Endodermal cell (in vitro differentiated cells): ENCODE results near the gene PREX1. TPM values are rescaled to one million over a fixed set of nuclear protein-coding genes. Genes with fewer than 3 reads are reported as not detected.

Source experiments
- DNase-seq: peaks from one replicate; pipeline ENCODE4 v3.0.0-alpha.2; 2017
- H3K27ac ChIP-seq: 2 replicates; pipeline ENCODE4 v1.5.1; 2013; ENCODE audit warnings: mild to moderate bottlenecking, low read depth, low read length, moderate library complexity
- H3K27me3 ChIP-seq: 2 replicates; pipeline ENCODE4 v1.6.1; 2013; ENCODE audit warnings: mild to moderate bottlenecking, low read length, moderate library complexity; ENCODE audit not compliant: insufficient read depth, control insufficient read depth, poor library complexity, severe bottlenecking
- H3K36me3 ChIP-seq: 2 replicates; pipeline ENCODE4 v1.7.0; 2013; ENCODE audit warnings: mild to moderate bottlenecking, low read length, moderate library complexity; ENCODE audit not compliant: control insufficient read depth, insufficient read depth
- H3K4me1 ChIP-seq: one replicate; pipeline ENCODE4 v1.7.0; 2013; ENCODE audit warnings: low read length; ENCODE audit not compliant: control insufficient read depth, insufficient read depth
- H3K4me3 ChIP-seq: 2 replicates; pipeline ENCODE4 v1.5.1; 2013; ENCODE audit warnings: mild to moderate bottlenecking, low read length, moderate library complexity
- H3K9ac ChIP-seq: 2 replicates; pipeline ENCODE4 v1.6.1; 2013; ENCODE audit warnings: mild to moderate bottlenecking, low read length, moderate library complexity; ENCODE audit not compliant: poor library complexity, severe bottlenecking; ENCODE audit errors: extremely low read depth
- H3K9me3 ChIP-seq: 2 replicates; pipeline ENCODE4 v1.6.1; 2013; ENCODE audit warnings: mild to moderate bottlenecking, low read length, moderate library complexity; ENCODE audit not compliant: control insufficient read depth
- H3K27ac Mint-ChIP-seq: 2 replicates; pipeline ENCODE4 v1.8.0; 2020; ENCODE audit warnings: mixed read lengths
- H3K27me3 Mint-ChIP-seq: 2 replicates; pipeline ENCODE4 v1.8.0; 2021; ENCODE audit warnings: mild to moderate bottlenecking, mixed read lengths; ENCODE audit not compliant: insufficient read depth
- H3K36me3 Mint-ChIP-seq: 2 replicates; pipeline ENCODE4 v1.8.0; 2020; ENCODE audit warnings: low read depth, mixed read lengths
- H3K4me1 Mint-ChIP-seq: 2 replicates; pipeline ENCODE4 v1.8.0; 2020; ENCODE audit warnings: mixed read lengths
- H3K4me3 Mint-ChIP-seq: 2 replicates; pipeline ENCODE4 v1.8.0; 2020; ENCODE audit warnings: mild to moderate bottlenecking, moderate library complexity, mixed read lengths
- H3K9me3 Mint-ChIP-seq: 2 replicates; pipeline ENCODE4 v1.8.0; 2020; ENCODE audit warnings: mild to moderate bottlenecking, mixed read lengths
- WGBS, 2 experiments: methylation state at CpG; one replicate each; pipeline versions ENCODE4 v1.1.5 to v1.1.7; 2013; ENCODE audit warnings: missing lambda C conversion rate in 2 of 2, mixed read lengths in 1 of 2; ENCODE audit not compliant: insufficient coverage in 1 of 2, insufficient read length in 1 of 2; 5-methylcytosine and 5-hydroxymethylcytosine counted together
- total RNA-seq, 2 donors: library from RNA; stranded (reverse); fragmentation: NEBNext Ultra II Directional in 1 of 2; extraction: Animal tissue kit (Norgen Biotek cat#: 25700) in 1 of 2; gene quantifications; 2 replicates in 1 of 2; 3 replicates in 1 of 2; pipeline ENCODE4 v1.2.1, GENCODE V29; 2021
- TF ChIP-seq, protein P1 (sequence below): fragments of 200-600 bp; sonication (generic); conservative IDR thresholded peaks from 2 replicates; pipeline ENCODE4 v1.5.0; 2021; ENCODE audit warnings: antibody characterized with exemption, mild to moderate bottlenecking

PREX1 gene
- total RNA-seq, 2 donors from 2014 or later: 65.3 to 70.5 TPM

DNA sequence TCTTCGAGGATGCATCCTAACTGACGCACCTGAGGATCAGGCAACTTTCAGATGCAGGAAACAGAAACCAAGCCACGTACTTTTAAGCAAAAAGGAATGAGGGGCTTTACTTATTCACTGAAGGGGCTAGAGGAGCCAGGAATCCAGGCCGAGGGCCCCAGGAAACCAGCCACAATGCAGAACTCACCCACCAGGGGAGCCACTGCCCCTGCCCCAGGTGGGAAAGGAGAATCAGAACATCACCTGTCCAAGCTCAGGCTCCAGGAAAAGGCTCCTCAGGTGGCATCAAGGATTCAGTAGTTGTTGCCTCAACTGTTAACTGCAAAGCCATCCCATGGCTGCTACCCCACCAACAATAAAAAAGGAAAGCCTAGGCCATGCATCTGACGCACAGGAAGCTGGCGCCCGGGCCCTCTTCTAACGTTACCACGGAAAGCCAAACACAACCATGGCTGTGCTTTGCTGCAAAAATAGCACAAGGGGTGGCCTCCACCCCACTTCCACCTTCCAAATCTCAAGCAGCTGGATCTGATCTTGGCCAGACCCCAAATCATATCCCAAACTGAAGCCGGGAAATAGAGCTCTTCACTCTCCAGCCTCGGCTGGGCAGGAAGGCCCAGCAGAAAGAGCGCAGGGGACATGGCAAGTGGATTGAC is 121.0 kb downstream of the PREX1 start:
- H3K9ac ChIP-seq: no peak overlapping the region
- no peak for DNase-seq
- WGBS, 2 experiments: 93 to 94% methylated on average over 5 to 12 of the region's 12 CpGs
- Mint-ChIP-seq H3K36me3 (peaks cover 30% of the 10 kb centered on the region), H3K9me3 (no peaks in the 10 kb centered on the region), H3K27me3 (no peaks in the 10 kb centered on the region), H3K4me3 (no peak overlapping the region), H3K27ac (no peak overlapping the region), H3K4me1 (peaks cover 19% of the 10 kb centered on the region)
- no peak overlapping the region for H3K27ac ChIP-seq
- H3K9me3 ChIP-seq: no peaks in the 10 kb centered on the region
- no peak overlapping the region for H3K4me3 ChIP-seq
- H3K27me3 ChIP-seq: no peaks in the 10 kb centered on the region
- TF ChIP-seq, protein P1, sequence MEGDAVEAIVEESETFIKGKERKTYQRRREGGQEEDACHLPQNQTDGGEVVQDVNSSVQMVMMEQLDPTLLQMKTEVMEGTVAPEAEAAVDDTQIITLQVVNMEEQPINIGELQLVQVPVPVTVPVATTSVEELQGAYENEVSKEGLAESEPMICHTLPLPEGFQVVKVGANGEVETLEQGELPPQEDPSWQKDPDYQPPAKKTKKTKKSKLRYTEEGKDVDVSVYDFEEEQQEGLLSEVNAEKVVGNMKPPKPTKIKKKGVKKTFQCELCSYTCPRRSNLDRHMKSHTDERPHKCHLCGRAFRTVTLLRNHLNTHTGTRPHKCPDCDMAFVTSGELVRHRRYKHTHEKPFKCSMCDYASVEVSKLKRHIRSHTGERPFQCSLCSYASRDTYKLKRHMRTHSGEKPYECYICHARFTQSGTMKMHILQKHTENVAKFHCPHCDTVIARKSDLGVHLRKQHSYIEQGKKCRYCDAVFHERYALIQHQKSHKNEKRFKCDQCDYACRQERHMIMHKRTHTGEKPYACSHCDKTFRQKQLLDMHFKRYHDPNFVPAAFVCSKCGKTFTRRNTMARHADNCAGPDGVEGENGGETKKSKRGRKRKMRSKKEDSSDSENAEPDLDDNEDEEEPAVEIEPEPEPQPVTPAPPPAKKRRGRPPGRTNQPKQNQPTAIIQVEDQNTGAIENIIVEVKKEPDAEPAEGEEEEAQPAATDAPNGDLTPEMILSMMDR: peak; percentile 69
- peaks cover 10% of the 10 kb centered on the region for H3K4me1 ChIP-seq
- H3K36me3 ChIP-seq: peaks cover 36% of the 10 kb centered on the region

DNA sequence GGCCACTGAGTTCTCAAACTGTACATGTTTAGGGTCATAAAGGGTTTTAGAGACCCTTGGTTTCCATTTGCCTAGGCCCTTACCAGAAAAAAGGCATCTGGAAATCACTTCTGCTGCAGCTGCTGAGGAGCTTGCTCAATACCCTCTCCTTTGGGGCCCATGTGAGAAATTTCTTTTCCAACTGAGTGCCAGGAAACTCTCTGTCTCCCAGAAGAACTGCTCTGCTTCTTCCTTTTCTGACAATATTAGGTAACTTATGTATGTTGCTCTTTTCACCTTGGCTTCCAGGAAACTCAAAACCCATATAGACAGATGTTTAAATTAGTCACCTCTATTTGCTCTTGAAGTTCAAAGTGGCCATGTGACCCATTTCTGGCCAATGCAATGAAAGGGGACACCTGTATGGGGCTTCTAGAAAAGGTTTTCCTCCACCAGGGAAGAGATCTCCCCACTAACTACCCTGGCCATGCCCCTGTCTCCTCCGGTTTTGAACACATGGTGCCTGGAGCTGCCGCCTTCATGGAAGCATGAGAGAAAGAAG is 121.6 kb downstream of the PREX1 start:
- no peak overlapping the region for H3K4me3 ChIP-seq
- no peak overlapping the region for H3K27ac Mint-ChIP-seq
- H3K4me1 ChIP-seq: peaks cover 10% of the 10 kb centered on the region
- H3K36me3 Mint-ChIP-seq: peaks cover 35% of the 10 kb centered on the region
- peaks cover 19% of the 10 kb centered on the region for H3K4me1 Mint-ChIP-seq
- TF ChIP-seq, protein P1: no peak
- H3K9me3 Mint-ChIP-seq: no peaks in the 10 kb centered on the region
- peaks cover 41% of the 10 kb centered on the region for H3K36me3 ChIP-seq
- DNase-seq: no peak
- H3K4me3 Mint-ChIP-seq: no peak overlapping the region
- no peaks in the 10 kb centered on the region for H3K9me3 ChIP-seq
- WGBS, 2 experiments: 94 to 100% methylated on average over 1 to 2 of the region's 2 CpGs
- no peaks in the 10 kb centered on the region for H3K27me3 ChIP-seq
- no peak overlapping the region for H3K27ac ChIP-seq
- peak overlapping the region; percentile 54 for H3K9ac ChIP-seq
- H3K27me3 Mint-ChIP-seq: no peaks in the 10 kb centered on the region

DNA sequence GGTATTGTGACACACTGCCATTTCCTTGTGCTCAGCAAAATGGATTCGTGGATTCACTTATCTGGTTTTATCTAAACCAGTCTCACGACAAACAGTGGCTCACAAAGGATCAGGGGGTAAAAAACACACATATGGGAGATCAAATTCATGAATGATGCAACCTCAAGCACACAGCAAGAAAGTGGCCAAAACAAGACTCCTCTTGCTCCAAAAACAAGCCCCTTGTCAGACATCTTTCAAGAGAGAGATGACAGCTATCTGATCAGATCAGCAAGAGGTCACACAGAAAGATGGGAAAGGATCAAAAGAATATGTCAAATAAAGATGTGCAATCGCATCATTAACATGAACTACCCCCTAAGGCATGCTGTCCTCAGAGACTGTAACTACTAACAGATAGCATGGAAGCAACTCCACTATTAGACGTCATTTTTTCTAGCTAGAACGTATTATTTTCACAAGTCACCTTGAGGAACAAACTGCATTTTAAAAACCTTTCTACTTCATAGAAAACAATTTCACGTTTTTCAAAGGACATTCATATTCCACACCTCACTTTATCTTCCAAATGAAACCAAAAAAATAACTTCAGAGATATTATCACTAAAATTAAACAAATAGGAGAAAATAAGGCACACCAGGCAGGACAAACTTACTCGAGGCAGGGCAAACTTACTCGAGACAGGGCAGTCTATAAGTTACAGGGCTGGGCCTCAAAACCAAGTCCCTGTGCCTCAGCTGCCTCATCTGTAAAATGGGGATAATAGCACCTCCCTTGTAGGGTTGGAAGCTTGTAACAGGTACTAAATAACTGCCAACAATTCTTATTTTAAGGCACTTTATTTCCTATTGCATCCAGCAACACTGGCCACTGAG is 122.3 kb downstream of the PREX1 start:
- no peak overlapping the region for H3K27ac ChIP-seq
- no peaks in the 10 kb centered on the region for H3K27me3 ChIP-seq
- Mint-ChIP-seq H3K4me1 (peaks cover 19% of the 10 kb centered on the region), H3K27ac (peak overlapping the region; percentile 80), H3K9me3 (no peaks in the 10 kb centered on the region), H3K4me3 (no peak overlapping the region), H3K36me3 (peaks cover 33% of the 10 kb centered on the region), H3K27me3 (no peaks in the 10 kb centered on the region)
- H3K4me1 ChIP-seq: peaks cover 10% of the 10 kb centered on the region
- TF ChIP-seq, protein P1: no peak
- no peaks in the 10 kb centered on the region for H3K9me3 ChIP-seq
- peaks cover 48% of the 10 kb centered on the region for H3K36me3 ChIP-seq
- WGBS, 2 experiments: 82 to 85% methylated on average over 8 of the region's 8 CpGs
- peak overlapping the region; percentile 54 for H3K9ac ChIP-seq
- DNase-seq: no peak
- H3K4me3 ChIP-seq: no peak overlapping the region
